H1 (cell line): ENCODE measurements around the gene MRPL20. TPM values are rescaled to one million over a fixed set of nuclear protein-coding genes. Genes with fewer than 3 reads are reported as not detected.

Source experiments
- KDM1A ChIP-seq: fragments of 200-600, 300-600 bp; sonication (generic); IDR thresholded peaks from 2 replicates; pipeline ENCODE4 v1.7.1; 2016; ENCODE audit warnings: mild to moderate bottlenecking, low read length, borderline replicate concordance
- SP4 ChIP-seq: IDR thresholded peaks from 2 replicates; pipeline ENCODE4 v1.6.1; 2012; ENCODE audit warnings: low read length, inconsistent platforms
- polyA plus RNA-seq, 7 experiments: library from polyadenylated mRNA; depleted of rRNA in 3 of 7; stranded (reverse) in 5 of 7; unstranded in 2 of 7; fragments of >200 nt in 5 of 7; fragments of 200-250 nt in 2 of 7; gene quantifications; 1 replicate in 5 of 7; 2 replicates in 1 of 7; 4 replicates in 1 of 7; pipeline versions ENCODE4 v1.2.1 to v1.2.3, GENCODE V29; 2011 to 2013; ENCODE audit warnings: missing spikeins in 2 of 7, mixed read lengths in 2 of 7
- total RNA-seq: library from RNA; stranded (reverse); fragmentation: NEBNext Ultra II Directional; extraction: Animal tissue kit (Norgen Biotek cat#: 25700); gene quantifications from 2 replicates; pipeline ENCODE4 v1.2.1, GENCODE V29; 2021

MRPL20 gene
- total and polyA plus RNA-seq, 2 of the 8 experiments (the other 6 are each of a cell fraction or from before 2014, with no cell fraction given): 126 to 151 TPM

GRCh38 chr1:1439546-1440261 lies 32.6 kb upstream of the MRPL20 start (continued):
- TF ChIP-seq KDM1A: no peak
- TF ChIP-seq SP4: no peak
